ENCODE results near the gene RIIAD1.

DNA sequence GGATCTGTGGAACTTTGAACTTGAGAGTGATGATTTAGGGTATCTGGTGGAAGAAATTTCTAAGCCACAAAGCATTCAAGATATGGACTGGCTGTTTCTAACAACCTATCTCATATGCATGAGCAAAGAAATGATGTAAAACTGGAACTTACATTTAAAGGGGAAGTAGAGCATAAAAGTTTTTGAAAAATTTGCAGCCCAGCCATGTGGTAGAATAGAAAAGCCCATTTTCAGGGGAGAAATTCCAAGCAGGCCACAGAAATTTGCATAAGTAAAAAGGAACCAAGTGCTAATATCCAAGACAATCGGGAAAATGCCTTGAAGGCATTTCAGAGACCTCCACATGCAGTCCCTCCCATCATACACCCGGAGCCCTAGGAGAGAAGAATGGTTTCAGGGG lies 15.7 kb downstream of the RIIAD1 start:
- TF ChIP-seq CTCF (IDR thresholded peaks at IDR 0.05 in 4 of 5, conservative IDR thresholded peaks at IDR 0.05 in 1 of 5) (no peak), POLR2A (IDR thresholded peaks at IDR 0.05) (no peak)

All from gastrocnemius medialis (tissue), 4 donors.